Endothelial cell of umbilical vein (primary cell): ENCODE data around the gene FMNL1. TPM values are rescaled to one million over a fixed set of nuclear protein-coding genes. Genes with fewer than 3 reads are reported as not detected.

Source experiments
- BruUV-seq: library from RNA; stranded (reverse); fragments of 400-500 nt; replicated peaks from 2 replicates; lab custom pipeline; 2021; lab: Mats Ljungman, UMichigan
- CTCF ChIA-PET: fragments of 300-600, 350-600 bp; sonication (Branson Sonifier 250); formaldehyde crosslinking; loops from one replicate; lab custom pipeline; 2021; ENCODE audit warnings: antibody characterized with exemption, inconsistent platforms; lab: Charles Lee
- POLR2A ChIA-PET: fragments of 300-600, 350-600 bp; sonication (Branson Sonifier 250); formaldehyde crosslinking; loops from one replicate; lab custom pipeline; 2021; ENCODE audit warnings: antibody characterized with exemption, inconsistent platforms; lab: Charles Lee
- DNase-seq: peaks from one replicate; pipeline ENCODE4 v3.0.0-alpha.2; 2011; ENCODE audit warnings: low read depth, low spot score
- FAIRE-seq: peaks from 2 replicates; lab custom pipeline; 2011; peaks lifted over from hg19 to GRCh38; lab: Jason Lieb, UNC
- H2AFZ ChIP-seq: 2 replicates; pipeline ENCODE4 v1.6.0; 2012; ENCODE audit warnings: low read depth, low read length, control low read depth, inconsistent platforms
- H3K27ac ChIP-seq: 2 replicates; pipeline ENCODE4 v1.5.1; 2011; ENCODE audit warnings: low read depth, mild to moderate bottlenecking, control low read depth, low read length, moderate library complexity; ENCODE audit not compliant: insufficient read depth
- H3K27me3 ChIP-seq, 2 experiments: 2 replicates each; pipeline versions ENCODE4 v1.6.0 to v1.6.1; 2011; ENCODE audit warnings: low read length in 2 of 2, mixed read lengths in 1 of 2; ENCODE audit not compliant: control insufficient read depth in 2 of 2, insufficient read depth in 2 of 2
- H3K36me3 ChIP-seq, 2 experiments: 2 replicates in 1 of 2; 3 replicates in 1 of 2; pipeline ENCODE4 v1.5.1; 2011; ENCODE audit warnings: low read length in 2 of 2, mild to moderate bottlenecking in 1 of 2, moderate library complexity in 1 of 2; ENCODE audit not compliant: control insufficient read depth in 2 of 2, insufficient read depth in 2 of 2; ENCODE audit errors: extremely low read depth in 1 of 2
- H3K4me1 ChIP-seq: 3 replicates; pipeline ENCODE4 v1.5.1; 2011; ENCODE audit warnings: mild to moderate bottlenecking, low read length; ENCODE audit not compliant: control insufficient read depth, insufficient read depth; ENCODE audit errors: extremely low read depth
- H3K4me2 ChIP-seq: 2 replicates; pipeline ENCODE4 v1.6.1; 2011; ENCODE audit warnings: low read length, control low read depth, mixed read lengths; ENCODE audit not compliant: insufficient read depth
- H3K4me3 ChIP-seq, 3 experiments: fragments of 200-600 bp in 1 of 3; sonication (generic), shearing (Covaris generic) in 1 of 3; replicated peaks in 1 of 3; 2 replicates each; pipeline ENCODE4 v1.5.1; 2011 to 2016; ENCODE audit warnings: control low read depth in 3 of 3, low read length in 3 of 3, mild to moderate bottlenecking in 2 of 3, inconsistent platforms in 1 of 3, low read depth in 1 of 3, moderate library complexity in 1 of 3; ENCODE audit not compliant: insufficient read depth in 1 of 3
- H3K79me2 ChIP-seq: 2 replicates; pipeline ENCODE4 v1.6.0; 2012; ENCODE audit warnings: low read length, inconsistent platforms; ENCODE audit not compliant: control insufficient read depth, insufficient read depth
- H3K9ac ChIP-seq: replicated peaks from 2 replicates; pipeline ENCODE3; 2011; ENCODE audit warnings: low read length, control low read depth; ENCODE audit not compliant: insufficient read depth; ENCODE audit errors: extremely low read depth
- H3K9me1 ChIP-seq: replicated peaks from 3 replicates; pipeline ENCODE4 v1.6.0; 2011; ENCODE audit warnings: mild to moderate bottlenecking, low read length; ENCODE audit not compliant: control insufficient read depth, insufficient read depth; ENCODE audit errors: extremely low read depth
- H3K9me3 ChIP-seq: replicated peaks from 2 replicates; pipeline ENCODE4 v1.5.1; 2012; ENCODE audit warnings: low read length, inconsistent platforms; ENCODE audit not compliant: control insufficient read depth, insufficient read depth
- H4K20me1 ChIP-seq: replicated peaks from 2 replicates; pipeline ENCODE3; 2011; ENCODE audit warnings: mild to moderate bottlenecking, low read length; ENCODE audit not compliant: control insufficient read depth, insufficient read depth; ENCODE audit errors: extremely low read depth
- CTCF ChIP-seq, 2 donors: IDR thresholded peaks; 1 replicate in 1 of 2; 2 replicates in 1 of 2; pipeline ENCODE4 v1.5.1; 2011; ENCODE audit warnings: low read length in 2 of 2, mild to moderate bottlenecking in 2 of 2, moderate library complexity in 2 of 2, control low read depth in 1 of 2, inconsistent platforms in 1 of 2, low read depth in 1 of 2; ENCODE audit not compliant: insufficient read depth in 1 of 2; ENCODE audit errors: extremely low read depth in 1 of 2
- JUN ChIP-seq: IDR thresholded peaks from 2 replicates; pipeline ENCODE4 v1.6.1; 2011; ENCODE audit warnings: borderline replicate concordance, low read depth; ENCODE audit not compliant: insufficient read length, insufficient read depth
- MYC ChIP-seq: IDR thresholded peaks from one replicate; pipeline ENCODE4 v1.6.1; 2011; ENCODE audit warnings: mild to moderate bottlenecking, low read depth, low read length
- POLR2AphosphoS5 ChIP-seq: IDR thresholded peaks from 2 replicates; pipeline ENCODE4 v1.6.1; 2012; ENCODE audit warnings: low read depth, mild to moderate bottlenecking, control low read depth, low read length, moderate library complexity; ENCODE audit not compliant: insufficient read depth
- dilution Hi-C: fragments of 300-500 bp; cut with MboI; formaldehyde crosslinking; loops from one replicate; pipeline ENCODE4 v1.15.0; 2019; ENCODE audit warnings: low sequenced_read_pairs; ENCODE audit not compliant: extremely low pct_ligation_motif_present
- intact Hi-C: fragments of 100-400 bp; cut with micrococcal nuclease; formaldehyde crosslinking; loops from one replicate; pipeline ENCODE4 v1.10.0; 2022
- polyA plus RNA-seq, 4 experiments: library from polyadenylated mRNA; depleted of rRNA in 3 of 4; stranded (reverse) in 3 of 4; unstranded in 1 of 4; fragments of >200 nt; gene quantifications; 2 replicates each; pipeline versions ENCODE4 v1.2.1 to v1.2.3, GENCODE V29; 2011 to 2012; ENCODE audit warnings: missing spikeins in 1 of 4
- total RNA-seq: library from RNA; stranded (reverse); gene quantifications from 2 replicates; pipeline ENCODE4 v1.2.3, GENCODE V29; 2021
- TF ChIP-seq, protein P1 (sequence below): IDR thresholded peaks from 2 replicates; pipeline ENCODE4 v1.6.1; 2011; ENCODE audit not compliant: insufficient read depth, insufficient read length

FMNL1 gene
- total and polyA plus RNA-seq, 2 donors (not counting 3 experiments of a cell fraction or from before 2014, with no cell fraction given): 0.95 to 1.6 TPM

DNA sequence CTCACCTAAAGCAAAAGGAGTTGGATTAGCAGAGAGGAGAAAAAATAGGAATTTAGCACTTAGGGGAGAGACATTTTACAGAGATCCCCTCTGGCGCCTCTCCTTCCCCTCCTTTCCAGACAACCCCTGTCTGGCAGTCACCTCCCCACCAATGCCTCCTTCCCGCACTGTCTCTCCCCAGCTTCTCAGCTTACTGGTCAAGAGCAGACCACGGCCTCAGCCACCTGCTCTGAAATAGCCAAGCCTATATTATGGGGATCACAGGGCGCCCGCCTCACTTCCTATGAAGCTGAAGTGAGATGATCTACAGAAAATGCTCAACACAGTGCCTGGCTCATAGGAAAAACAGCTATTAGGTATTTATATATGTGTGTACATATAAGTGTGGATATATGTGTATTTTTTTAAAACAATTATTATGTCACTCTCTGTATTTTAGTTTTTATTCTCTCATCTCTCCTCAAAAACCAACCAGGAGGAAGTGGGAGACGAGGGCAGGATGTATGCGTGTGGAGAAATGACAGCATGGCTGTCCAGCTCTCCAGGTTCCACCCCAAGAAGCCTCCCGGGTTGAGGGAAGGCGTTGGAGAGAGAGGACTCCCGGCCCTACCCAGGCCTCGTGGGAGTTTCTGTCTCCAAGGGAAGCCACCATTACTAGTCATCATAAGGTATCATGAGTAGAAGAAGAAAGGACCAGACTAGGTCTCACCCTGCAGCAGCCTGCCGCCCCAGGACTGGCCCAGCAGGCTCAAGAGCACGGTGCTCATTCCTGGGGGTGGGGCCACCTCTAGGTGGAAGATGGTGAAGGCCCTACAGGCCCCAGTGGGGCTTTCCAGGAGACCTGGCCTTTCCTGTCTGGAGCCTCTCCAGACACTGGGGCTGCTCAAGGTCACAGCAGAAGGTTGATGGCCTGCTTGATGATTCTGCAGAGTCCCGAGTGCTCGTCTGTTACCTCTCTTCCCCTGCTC is 67.9 kb downstream of the FMNL1 start:
- BruUV-seq: no TSS peak
- H3K4me1 ChIP-seq: peaks cover 20% of the 10 kb centered on the region
- POLR2A ChIA-PET: no interaction called here
- no peaks in the 10 kb centered on the region for H4K20me1 ChIP-seq
- H3K79me2 ChIP-seq: peaks cover 24% of the 10 kb centered on the region
- H3K9ac ChIP-seq: no peak overlapping the region
- H3K27me3 ChIP-seq: no peaks in the 10 kb centered on the region
- H3K36me3 ChIP-seq: peaks cover 4 to 34% of the 10 kb centered on the region in 2 experiments
- CTCF ChIA-PET: interaction anchor here (1.0 to 4.2 kb wide), 3 partner anchors 12 to 95 kb away, joined by 3 to 22 read pairs (median 15); partner anchors contain the start of gene MAP3K14
- no peak for DNase-seq
- dilution Hi-C loops (no loop called here), intact Hi-C loops (no loop called here)
- no peak overlapping the region for H3K4me2 ChIP-seq
- H3K9me1 ChIP-seq: no peaks in the 10 kb centered on the region
- no peak overlapping the region for H2AFZ ChIP-seq
- no peak overlapping the region for H3K27ac ChIP-seq
- no peak overlapping the region for H3K4me3 ChIP-seq
- no peak for FAIRE-seq
- no peaks in the 10 kb centered on the region for H3K9me3 ChIP-seq
- TF ChIP-seq POLR2AphosphoS5 (no peak), CTCF (IDR thresholded peaks at IDR 0.05; ENCODE audit: extremely low read depth in 1 of 2, insufficient read depth in 1 of 2, low read depth in 1 of 2, low read length in 2 of 2) (no peak), JUN (no peak), MYC (no peak)
- TF ChIP-seq, protein P1, sequence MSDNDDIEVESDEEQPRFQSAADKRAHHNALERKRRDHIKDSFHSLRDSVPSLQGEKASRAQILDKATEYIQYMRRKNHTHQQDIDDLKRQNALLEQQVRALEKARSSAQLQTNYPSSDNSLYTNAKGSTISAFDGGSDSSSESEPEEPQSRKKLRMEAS: no peak
